HPDE6-E6E7 (cell line): ENCODE measurements around the gene SMTN.
"Not testable (repeated sequence)": the region's sequence is repeated elsewhere in the genome, so short reads cannot be mapped to it uniquely, and the experiment has no call there.

Experiments
- DNase-seq: peaks from one replicate; pipeline ENCODE4 v3.0.0; 2011; ENCODE audit warnings: missing footprints; ENCODE audit errors: extremely low spot score

SMTN gene

GRCh38 chr22:31090217-31091085 lies 9.3 kb downstream of the SMTN start:
- no peak for DNase-seq

- DNase-seq: no peak
These were observed 10.2 kb downstream of the SMTN start for GRCh38 chr22:31091106-31091975.

DNA sequence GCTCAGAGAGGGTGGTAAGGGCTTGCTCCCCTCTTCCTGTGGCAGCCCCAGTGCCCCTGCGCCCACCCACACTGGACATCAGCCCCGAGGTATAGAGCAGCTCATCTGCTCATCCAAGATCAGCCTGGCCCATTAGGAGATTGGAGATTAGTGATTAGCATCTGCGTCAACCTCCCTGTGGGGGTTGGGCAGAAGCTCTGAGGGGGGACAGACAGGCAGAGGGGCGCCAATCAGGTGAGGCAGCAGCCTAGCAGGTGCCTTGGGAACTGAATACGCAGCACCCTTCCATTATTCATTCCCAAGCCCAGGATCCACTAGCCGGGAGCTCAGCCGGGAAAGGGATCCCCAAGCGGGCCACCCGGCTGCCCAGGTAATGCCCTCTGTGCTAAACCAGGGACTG lies 11.0 kb downstream of the SMTN start:
- DNase-seq: no peak

GRCh38 chr22:31093086-31093850 lies 12.2 kb downstream of the SMTN start:
- DNase-seq: no peak

- DNase-seq: no peak
These were observed 13.0 kb downstream of the SMTN start for GRCh38 chr22:31094021-31094551.

DNA sequence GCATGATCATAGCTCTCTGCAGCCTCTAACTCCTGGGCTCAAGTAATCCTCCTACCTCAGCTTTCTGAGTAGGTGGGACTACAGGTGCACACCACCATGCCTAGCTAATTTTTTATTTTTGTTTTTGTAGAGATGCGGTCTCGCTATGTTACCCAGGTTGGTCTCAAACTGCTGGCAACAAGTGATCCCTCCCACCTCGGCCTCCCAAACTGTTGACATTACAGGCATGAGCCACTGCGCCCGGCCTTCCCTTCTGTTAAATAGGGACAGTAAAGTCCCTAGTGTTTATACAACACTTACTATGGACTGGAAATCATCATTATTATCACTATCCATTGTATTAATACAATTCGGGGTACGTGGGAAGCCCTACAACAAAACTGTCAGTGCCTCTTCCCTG lies 13.6 kb downstream of the SMTN start:
- DNase-seq: no peak

GRCh38 chr22:31095637-31096249 lies 14.6 kb downstream of the SMTN start:
- no peak for DNase-seq

- DNase-seq: no peak
These were observed 15.7 kb downstream of the SMTN start for GRCh38 chr22:31096657-31097279.

DNA sequence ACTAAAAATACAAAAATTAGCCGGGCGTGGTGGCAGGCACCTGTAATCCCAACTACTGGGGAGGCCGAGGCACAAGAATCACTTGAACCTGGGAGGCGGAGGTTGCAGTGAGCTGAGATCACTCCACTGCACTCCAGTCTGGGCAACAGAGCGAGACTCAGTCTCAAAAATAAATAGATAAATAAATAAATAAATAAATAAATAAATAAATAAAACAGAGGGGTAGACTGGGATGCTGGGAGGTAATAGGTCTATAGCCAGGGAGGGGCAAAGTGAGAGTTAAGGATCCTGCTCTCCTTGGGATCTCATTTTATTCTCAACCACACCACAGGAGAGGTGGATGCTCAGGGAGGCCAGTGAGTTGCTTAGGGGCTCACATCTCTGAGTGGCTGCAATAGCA lies 16.4 kb downstream of the SMTN start:
- not testable (repeated sequence) for DNase-seq

- no peak for DNase-seq
These were observed 17.0 kb downstream of the SMTN start for GRCh38 chr22:31097941-31098631.

DNA sequence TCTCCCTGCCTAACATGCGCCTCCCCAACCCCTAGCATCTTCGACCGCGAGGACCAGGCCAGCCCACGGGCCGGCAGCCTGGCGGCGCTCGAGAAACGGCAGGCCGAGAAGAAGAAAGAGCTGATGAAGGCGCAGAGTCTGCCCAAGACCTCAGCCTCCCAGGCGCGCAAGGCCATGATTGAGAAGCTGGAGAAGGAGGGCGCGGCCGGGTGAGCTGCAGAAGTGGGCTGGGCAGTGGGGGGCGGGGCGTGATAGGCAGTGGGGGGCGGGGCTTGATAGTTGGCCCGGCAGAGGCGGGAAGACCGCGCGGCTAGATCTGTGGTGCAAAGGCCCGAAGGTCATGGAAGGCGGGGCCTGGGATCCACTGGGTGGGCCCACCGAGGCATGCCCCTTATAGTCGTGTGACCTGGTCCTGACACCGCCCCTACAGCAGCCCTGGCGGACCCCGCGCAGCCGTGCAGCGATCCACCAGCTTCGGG lies 17.6 kb downstream of the SMTN start:
- DNase-seq: no peak

DNA sequence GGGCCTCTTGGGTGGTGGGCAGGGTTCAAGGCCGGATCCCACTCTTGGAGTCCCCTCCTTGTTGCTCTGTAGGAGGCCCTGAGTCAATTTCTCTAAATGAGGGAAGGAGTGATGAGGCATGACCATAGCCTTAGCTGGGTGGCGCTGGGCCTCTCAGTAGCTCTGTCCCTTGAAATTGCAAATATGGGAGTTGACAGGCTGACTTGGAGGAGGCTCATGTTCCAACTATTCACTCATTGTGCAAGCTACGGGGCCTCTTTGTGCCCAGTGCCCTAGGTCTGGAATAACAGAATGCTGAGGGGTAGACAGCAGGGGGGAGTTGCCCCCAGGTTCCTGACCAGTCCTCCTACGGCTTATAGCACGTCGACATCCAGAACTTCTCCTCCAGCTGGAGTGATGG lies 18.3 kb downstream of the SMTN start:
- no peak for DNase-seq

DNA sequence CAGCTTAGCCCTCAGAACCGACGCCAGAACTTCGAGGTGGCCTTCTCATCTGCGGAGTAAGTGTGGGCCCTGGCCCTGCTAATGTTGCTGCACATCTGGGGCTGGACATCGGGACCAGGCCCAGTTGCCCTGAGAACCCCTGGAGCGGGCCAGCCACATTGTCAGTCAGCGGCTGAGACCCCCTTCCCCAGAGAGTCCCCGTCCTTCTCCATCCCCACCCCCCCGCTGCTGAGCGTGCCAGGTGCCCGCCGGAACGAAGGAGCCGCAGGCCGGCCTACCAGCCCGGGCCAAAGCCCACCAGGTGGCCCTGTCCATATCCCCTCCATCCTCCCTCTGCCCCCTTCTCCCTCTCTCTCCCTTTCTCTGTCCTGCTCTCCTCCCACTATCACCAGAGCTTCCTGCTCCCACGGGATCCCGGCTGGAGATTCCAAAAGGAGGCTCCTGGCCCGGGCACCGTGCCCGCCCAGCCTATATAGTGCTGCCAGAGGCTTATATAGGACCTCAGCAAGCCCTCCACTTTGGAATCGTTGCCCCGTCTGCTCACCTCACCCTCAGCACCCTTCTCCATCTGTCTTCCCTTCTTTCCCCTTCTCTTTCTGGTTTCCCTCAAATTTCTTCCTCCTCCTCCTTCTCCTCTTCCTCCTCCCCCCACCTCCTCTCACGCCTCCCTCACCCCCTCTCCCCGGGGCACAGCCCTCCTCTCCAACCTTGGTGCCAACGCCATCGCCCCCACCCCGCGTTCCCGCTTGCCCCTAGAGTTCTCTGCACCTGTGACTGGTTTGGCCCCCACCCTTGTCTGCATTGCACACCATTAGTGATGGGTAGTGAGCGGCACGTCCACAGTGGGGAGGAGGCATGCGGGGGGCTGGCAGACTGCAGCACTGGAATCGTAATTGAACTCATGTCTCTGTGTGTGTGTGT lies 19.0 kb downstream of the SMTN start:
- no peak for DNase-seq

- DNase-seq: no peak
These were observed 19.8 kb downstream of the SMTN start for GRCh38 chr22:31100762-31101525.

DNA sequence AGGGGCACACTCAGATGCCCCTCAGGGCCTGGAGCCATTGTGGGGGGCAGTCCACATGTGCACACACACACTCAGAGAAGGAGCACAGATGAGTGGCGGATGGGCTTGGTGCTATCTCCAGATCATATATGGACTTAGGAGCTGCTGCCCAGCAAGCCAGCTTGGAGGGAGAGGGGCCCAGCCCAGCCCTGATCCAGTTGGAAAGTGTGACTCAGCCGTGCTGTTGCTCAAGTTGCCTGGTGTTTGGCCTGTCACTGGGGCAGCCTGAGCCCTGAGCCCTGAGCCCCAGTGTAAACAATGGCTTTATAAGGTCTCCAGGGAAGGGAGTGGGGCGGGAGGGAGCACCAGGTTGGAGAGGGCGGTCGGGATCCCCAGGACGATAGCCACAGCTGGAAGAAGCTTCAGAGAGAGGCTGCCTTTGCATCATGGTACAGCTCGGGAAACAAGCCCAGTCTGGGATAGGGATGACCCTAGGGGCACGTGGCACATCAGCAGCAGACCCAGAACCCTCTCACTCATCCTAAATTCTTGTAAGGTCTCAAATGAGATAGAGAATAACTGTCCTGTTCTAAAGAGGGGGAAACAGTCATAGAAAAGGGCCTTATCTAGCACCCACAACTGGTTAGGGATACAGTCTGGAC lies 21.4 kb downstream of the SMTN start:
- DNase-seq: no peak

DNA sequence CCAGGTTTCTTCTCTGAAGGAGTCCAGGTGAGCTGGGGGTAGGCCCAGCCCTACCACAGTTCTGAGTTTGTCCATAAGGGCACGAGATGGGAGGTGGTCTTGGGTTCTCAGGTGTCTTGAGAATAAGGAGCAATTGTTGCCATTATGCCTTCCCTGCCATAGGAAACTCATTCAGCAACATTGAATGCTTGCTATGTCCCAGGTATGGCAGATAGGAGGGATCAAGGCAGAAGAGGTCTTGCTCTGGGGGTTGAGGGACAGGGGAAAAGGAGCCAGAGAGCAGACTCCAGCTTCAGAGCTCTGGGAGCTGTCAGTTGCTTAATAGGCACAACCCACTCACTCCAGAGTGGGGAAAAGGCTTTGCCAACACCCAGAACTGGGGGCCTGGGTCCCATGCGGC lies 22.0 kb downstream of the SMTN start:
- no peak for DNase-seq

- DNase-seq: no peak
These were observed 23.0 kb downstream of the SMTN start for GRCh38 chr22:31103899-31104694.
